Activated CD8-positive, alpha-beta memory T cell treated with anti-CD3 and anti-CD28 coated beads for 48 hours (primary cell): ENCODE data around the gene ARMC9.
"Not testable (repeated sequence)": the region's sequence is repeated elsewhere in the genome, so short reads cannot be mapped to it uniquely, and the experiment has no call there.

Experiments used
- DNase-seq, 3 experiments: peaks; one replicate each; pipeline ENCODE4 v3.0.0-alpha.2; 2020; ENCODE audit warnings: low read depth in 2 of 3, low spot score in 2 of 3

ARMC9 gene

GRCh38 chr2:231181860-231182512 lies 16.4 kb upstream of the ARMC9 start:
- no peak for DNase-seq

GRCh38 chr2:231182513-231182899 lies 15.9 kb upstream of the ARMC9 start:
- no peak for DNase-seq

- no peak for DNase-seq
These were observed 14.6 kb upstream of the ARMC9 start for GRCh38 chr2:231183851-231184250.

- no peak for DNase-seq
These were observed 14.1 kb upstream of the ARMC9 start for GRCh38 chr2:231184319-231184718.

- no peak for DNase-seq
These were observed 13.2 kb upstream of the ARMC9 start for GRCh38 chr2:231185050-231185725.

- DNase-seq, result no peak
These were observed 12.5 kb upstream of the ARMC9 start for GRCh38 chr2:231185886-231186285.

- DNase-seq, result no peak
These were observed 12.1 kb upstream of the ARMC9 start for GRCh38 chr2:231186325-231186724.

GRCh38 chr2:231187736-231188505 lies 10.5 kb upstream of the ARMC9 start:
- DNase-seq, result no peak

- DNase-seq, result no peak
These were observed 9.8 kb upstream of the ARMC9 start for GRCh38 chr2:231188506-231189170.

- no peak for DNase-seq
These were observed 9.3 kb upstream of the ARMC9 start for GRCh38 chr2:231189171-231189530.

GRCh38 chr2:231189571-231190495 lies 8.6 kb upstream of the ARMC9 start:
- no peak for DNase-seq

GRCh38 chr2:231190531-231191197 lies 7.8 kb upstream of the ARMC9 start:
- no peak for DNase-seq

- no peak for DNase-seq
These were observed 6.2 kb upstream of the ARMC9 start for GRCh38 chr2:231191896-231192872.

- no peak for DNase-seq
These were observed 5.2 kb upstream of the ARMC9 start for GRCh38 chr2:231193216-231193615.

- no peak for DNase-seq
These were observed 1.8 kb upstream of the ARMC9 start for GRCh38 chr2:231196592-231196991.

- DNase-seq, result not testable (repeated sequence)
These were observed 1.2 kb upstream of the ARMC9 start for GRCh38 chr2:231197196-231197595.

GRCh38 chr2:231197706-231198290 lies 633 bp upstream of the ARMC9 start:
- DNase-seq, result no peak

- DNase-seq, result no peak
These were observed 788 bp downstream of the ARMC9 start for GRCh38 chr2:231199219-231199618.
